Left cardiac atrium (tissue), 4 donors: ENCODE results near the gene RNU6-8. TPM values are rescaled to one million over a fixed set of nuclear protein-coding genes. Genes with fewer than 3 reads are reported as not detected.

ENCODE experiments used
- ATAC-seq, 2 donors: fragments of 200-7000 bp; cut with Tn5 transposase; one replicate each; pipeline ENCODE4 v1.9.1; 2020; ENCODE audit warnings: mild to moderate bottlenecking in 2 of 2, moderate library complexity in 2 of 2
- DNase-seq: peaks from one replicate; pipeline ENCODE4 v3.0.0-alpha.2; 2020
- intact Hi-C, 2 donors: fragments of 100-400 bp; cut with DNase I; formaldehyde crosslinking; loops; one replicate each; pipeline versions ENCODE4 v1.14.1 to v1.15.1; 2022 to 2023
- total RNA-seq, 2 donors: library from RNA; stranded (reverse); fragmentation: NEBNext Ultra II Directional; extraction: Animal tissue kit (Norgen Biotek cat#: 25700); gene quantifications; one replicate each; pipeline ENCODE4 v1.2.1, GENCODE V29; 2021
- donor health status: DM: no; HTN: yes; CAD: no.
- donor health status: DM: no; HTN: yes; CAD: no; lungs with severe emphysema.
- donor health status: DM: yes; HTN: yes; CAD: no.
- donor health status: Dilated cardiomyopathy.

The RNU6-8 gene
- total RNA-seq, 2 donors from 2014 or later, result not detected

- ATAC-seq (no peak), DNase-seq (no peak)
- intact Hi-C loops, result loop anchor here in 1 of 2 donors (10.0 kb wide), 1 partner anchor 134 kb away; the partner anchor contains the start of gene ARHGAP5
Observed at GRCh38 chr14:32208490-32208889, 5.4 kb upstream of the RNU6-8 start.

- DNase-seq, result no peak
- intact Hi-C loops, result loop anchor here in 1 of 2 donors (10.0 kb wide), 1 partner anchor 132 kb away; the partner anchor contains the start of gene ARHGAP5
- ATAC-seq, result no peak
Observed at GRCh38 chr14:32206552-32206951, 3.5 kb upstream of the RNU6-8 start.

- no peak for DNase-seq
- intact Hi-C loops, result loop anchor here in 1 of 2 donors (10.0 kb wide), 1 partner anchor 131 kb away; the partner anchor contains the start of gene ARHGAP5
- no peak for ATAC-seq
Observed at GRCh38 chr14:32205984-32206383, 2.9 kb upstream of the RNU6-8 start.

- ATAC-seq (no peak), DNase-seq (no peak)
- intact Hi-C loops, result loop anchor here in 1 of 2 donors (10.0 kb wide), 1 partner anchor 131 kb away; the partner anchor contains the start of gene ARHGAP5
Observed at GRCh38 chr14:32205554-32205953, 2.5 kb upstream of the RNU6-8 start.

DNA sequence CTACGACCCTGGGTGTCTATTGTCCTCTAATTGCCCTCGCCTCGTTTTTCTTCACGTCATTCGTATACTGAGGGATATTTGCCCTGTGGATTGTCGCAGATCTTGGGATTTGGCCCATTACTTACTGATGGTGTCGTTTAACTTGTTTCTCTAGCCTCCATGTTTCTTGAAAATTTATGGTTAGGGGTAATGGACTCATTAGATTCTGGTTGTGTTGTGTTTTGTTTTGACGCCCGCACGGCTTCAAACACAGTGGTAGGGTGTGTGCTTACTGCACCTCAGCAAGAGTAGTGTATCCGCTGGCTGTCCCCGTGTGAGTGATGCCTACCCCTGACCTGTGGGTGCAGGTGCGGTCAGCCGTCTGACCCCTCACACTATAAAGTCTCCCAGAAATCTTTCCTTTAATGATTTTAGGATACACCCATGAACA, 874 bp upstream of the RNU6-8 start:
- intact Hi-C loops, result loop anchor here (2.0 to 10.0 kb wide), 2 partner anchors 127 to 129 kb away; partner anchors contain the start of gene ARHGAP5 (in 2 of the 2)
- ATAC-seq, result peak in 1 of 2 donors; percentile 4

GRCh38 chr14:32202491-32202997, 525 bp downstream of the RNU6-8 start:
- ATAC-seq, result no peak
- no peak for DNase-seq
- intact Hi-C loops, result loop anchor here (2.0 to 10.0 kb wide), 2 partner anchors 126 to 128 kb away; partner anchors contain the start of gene ARHGAP5 (in 2 of the 2)

More for the DNA sequence above, 874 bp upstream of the RNU6-8 start:
- no peak for DNase-seq

GRCh38 chr14:32201816-32202490, 1.1 kb downstream of the RNU6-8 start, which contains the start of gene RNU6-7:
Gene RNU6-7 (plus strand): TSS chr14:32202045.
- DNase-seq (peak; percentile 25), ATAC-seq (peak; percentile 12 to 25)
- intact Hi-C loops, result loop anchor here (2.0 to 10.0 kb wide), 2 partner anchors 125 to 127 kb away; partner anchors contain the start of gene ARHGAP5 (in 2 of the 2)

GRCh38 chr14:32201193-32201815, 1.8 kb downstream of the RNU6-8 start:
- intact Hi-C loops, result loop anchor here in 1 of 2 donors (10.0 kb wide), 1 partner anchor 127 kb away; the partner anchor contains the start of gene ARHGAP5
- ATAC-seq, result peak; percentile 84 to 88
- DNase-seq, result peak; percentile 88

- ATAC-seq, result no peak
- no peak for DNase-seq
- intact Hi-C loops, result loop anchor here in 1 of 2 donors (10.0 kb wide), 1 partner anchor 126 kb away; the partner anchor contains the start of gene ARHGAP5
Observed at GRCh38 chr14:32200368-32201192, 2.5 kb downstream of the RNU6-8 start.

DNA sequence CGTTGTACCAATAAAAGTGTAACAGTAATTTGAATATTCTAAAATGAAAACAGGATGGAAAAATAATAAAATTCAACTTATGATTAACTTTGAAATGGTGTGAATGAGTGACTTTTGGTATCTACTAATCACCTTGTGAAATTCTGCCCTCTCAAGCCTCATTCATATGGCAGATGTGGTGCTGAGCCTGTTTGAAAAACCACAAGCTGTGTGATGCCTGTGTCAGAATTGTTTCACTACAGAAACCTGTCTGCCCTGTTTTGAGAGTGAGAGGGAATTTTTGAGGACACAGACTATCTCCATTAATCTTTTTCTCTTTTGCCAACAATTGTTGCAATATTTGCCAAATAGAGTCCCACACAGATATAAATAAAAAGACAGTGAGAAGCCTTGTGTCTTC, 5.2 kb downstream of the RNU6-8 start:
- ATAC-seq (no peak), DNase-seq (no peak)
- intact Hi-C loops, result no loop called here

GRCh38 chr14:32195636-32196035, 7.4 kb downstream of the RNU6-8 start:
- no peak for ATAC-seq
- DNase-seq, result no peak
- intact Hi-C loops, result no loop called here

DNA sequence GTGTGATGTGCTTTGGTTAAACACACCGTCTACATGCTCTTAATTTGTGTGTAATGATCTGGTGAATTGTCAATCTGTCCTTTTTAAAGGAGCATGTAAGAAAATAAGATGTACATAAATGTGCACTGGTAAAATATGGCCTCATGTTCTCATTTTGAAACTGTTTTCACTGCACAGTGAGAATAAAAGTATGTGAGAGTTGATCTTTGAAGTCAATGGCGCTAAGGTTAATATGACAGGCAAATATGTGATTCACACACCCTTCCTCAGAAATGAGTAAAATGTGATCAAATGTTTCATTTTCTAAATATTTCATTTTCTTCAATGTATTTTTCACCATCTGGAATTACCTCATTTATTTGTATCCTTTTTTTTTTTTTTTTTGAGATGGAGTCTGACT, 9.5 kb downstream of the RNU6-8 start:
- no peak for ATAC-seq
- DNase-seq, result no peak
- intact Hi-C loops, result no loop called here

DNA sequence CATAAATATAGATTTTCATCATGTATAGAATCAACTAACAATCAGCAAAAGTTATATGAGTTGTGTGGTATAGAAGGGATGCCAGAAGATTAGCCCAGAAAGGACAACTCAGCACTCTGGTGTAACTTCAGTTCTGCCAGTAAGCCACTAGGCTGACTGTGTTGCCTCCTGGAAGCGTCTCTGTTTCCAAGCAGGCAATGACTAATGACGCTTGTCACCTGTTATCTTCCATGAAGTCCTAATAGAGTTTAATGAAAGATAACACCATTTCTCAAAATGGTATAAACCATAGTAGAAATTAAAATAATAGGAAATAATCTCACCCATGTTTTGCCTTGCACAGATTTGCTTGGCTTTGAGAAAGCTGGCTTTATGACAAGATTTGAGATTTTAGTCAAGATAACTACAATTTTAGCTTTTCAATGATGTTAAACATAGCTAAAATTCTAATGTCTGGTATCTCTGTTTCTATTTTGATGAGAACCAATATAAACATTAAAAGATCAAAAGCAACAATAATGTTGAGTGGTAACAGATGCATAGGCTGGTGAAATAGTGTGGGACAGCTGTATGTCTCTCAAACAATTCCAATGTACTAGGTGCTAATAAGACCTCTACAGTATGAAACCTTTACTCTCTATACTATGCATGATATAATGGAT, 10.2 kb downstream of the RNU6-8 start:
- intact Hi-C loops, result no loop called here
- ATAC-seq, result no peak
- no peak for DNase-seq

DNA sequence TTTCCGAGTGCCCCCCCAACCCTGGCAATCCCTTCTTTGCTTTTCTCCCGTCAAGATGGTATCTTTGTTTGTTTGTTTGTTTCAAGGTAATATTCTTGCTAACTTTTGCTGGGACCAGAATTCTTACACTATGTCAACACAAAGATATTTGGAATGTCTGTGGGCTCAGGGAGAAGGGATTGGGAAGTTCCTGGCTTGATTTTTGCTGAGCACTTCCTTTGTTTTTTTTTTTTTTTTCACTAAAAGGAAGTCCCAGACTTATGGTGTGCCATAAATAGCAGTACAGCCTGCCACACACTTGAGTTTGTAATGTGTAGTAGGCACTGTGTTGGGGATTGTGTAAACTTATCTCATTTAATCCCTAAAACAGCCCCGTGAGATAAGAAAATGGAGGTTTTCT, 12.4 kb downstream of the RNU6-8 start:
- intact Hi-C loops, result no loop called here
- DNase-seq, result no peak
- no peak for ATAC-seq

- ATAC-seq (no peak), DNase-seq (no peak)
- intact Hi-C loops, result no loop called here
Observed at GRCh38 chr14:32189811-32190210, 13.3 kb downstream of the RNU6-8 start.

- no peak for DNase-seq
- no peak for ATAC-seq
- intact Hi-C loops, result no loop called here
Observed at GRCh38 chr14:32186248-32186647, 16.8 kb downstream of the RNU6-8 start.

GRCh38 chr14:32185097-32185496, 18.0 kb downstream of the RNU6-8 start:
- intact Hi-C loops, result no loop called here
- ATAC-seq, result no peak
- no peak for DNase-seq
